ENCODE measurements around the gene PACS2.
A peak's percentile ranks its signal among the peaks of the same experiment; 100 is the strongest.
"Not testable (repeated sequence)": the region's sequence is repeated elsewhere in the genome, so short reads cannot be mapped to it uniquely, and the experiment has no call there.

The PACS2 gene

GRCh38 chr14:105358140-105358846 is 43.7 kb downstream of the PACS2 start:
- DNase-seq (ENCODE audit: low spot score) = no peak
- CTCF ChIA-PET = interaction anchor here (0.6 kb wide), 1 partner anchor 176 kb away, joined by 3 read pairs; no protein-coding TSS in a partner anchor
- POLR2A ChIA-PET (ENCODE audit: low non-redundant PET) = no interaction called here
- no peak for TF ChIP-seq CTCF (conservative IDR thresholded peaks at IDR 0.05; ENCODE audit: low read depth)
- no peak overlapping the region for H3K27ac ChIP-seq

GRCh38 chr14:105358943-105359342 is 44.4 kb downstream of the PACS2 start:
- CTCF ChIA-PET = no interaction called here
- no peak overlapping the region for H3K27ac ChIP-seq
- TF ChIP-seq CTCF (conservative IDR thresholded peaks at IDR 0.05; ENCODE audit: low read depth) = no peak
- POLR2A ChIA-PET (ENCODE audit: low non-redundant PET) = no interaction called here
- DNase-seq (ENCODE audit: low spot score) = no peak

- POLR2A ChIA-PET (ENCODE audit: low non-redundant PET); H3K27ac ChIP-seq; DNase-seq (ENCODE audit: low spot score): not testable (repeated sequence)
- CTCF ChIA-PET = interaction anchor here (0.7 to 1.0 kb wide), 2 partner anchors 11 to 13 kb away, joined by 3 read pairs; no protein-coding TSS in a partner anchor
Measured at GRCh38 chr14:105361412-105361811, 46.9 kb downstream of the PACS2 start.

- CTCF ChIA-PET = interaction anchor here (0.7 kb wide), 1 partner anchor 602 kb away, joined by 3 read pairs; no protein-coding TSS in a partner anchor
- TF ChIP-seq CTCF (conservative IDR thresholded peaks at IDR 0.05; ENCODE audit: low read depth) = no peak
- DNase-seq (ENCODE audit: low spot score) = peak; percentile 58
- POLR2A ChIA-PET (ENCODE audit: low non-redundant PET) = no interaction called here
- peak overlapping the region; percentile 35; the same call in 1 of the 2 replicates for H3K27ac ChIP-seq
Measured at GRCh38 chr14:105363847-105364708, 49.5 kb downstream of the PACS2 start.

GRCh38 chr14:105365101-105365500 is 50.6 kb downstream of the PACS2 start:
- ChIA-PET CTCF (interaction anchor here (0.5 kb wide), 1 partner anchor 145 kb away, joined by 3 read pairs; no protein-coding TSS in a partner anchor), POLR2A (ENCODE audit: low non-redundant PET) (no interaction called here)
- DNase-seq (ENCODE audit: low spot score) = no peak
- TF ChIP-seq CTCF (conservative IDR thresholded peaks at IDR 0.05; ENCODE audit: low read depth) = no peak
- no peak overlapping the region for H3K27ac ChIP-seq

- DNase-seq (ENCODE audit: low spot score) = no peak
- no peak overlapping the region for H3K27ac ChIP-seq
- ChIA-PET CTCF (interaction anchor here (0.5 to 0.6 kb wide), 2 partner anchors 26 to 145 kb away, joined by 3 to 4 read pairs; no protein-coding TSS in a partner anchor), POLR2A (ENCODE audit: low non-redundant PET) (no interaction called here)
- no peak for TF ChIP-seq CTCF (conservative IDR thresholded peaks at IDR 0.05; ENCODE audit: low read depth)
Measured at GRCh38 chr14:105365681-105366080, 51.1 kb downstream of the PACS2 start.
